Measurements from ENCODE around the gene NSRP1. TPM values are rescaled to one million over a fixed set of nuclear protein-coding genes. Genes with fewer than 3 reads are reported as not detected.

NSRP1 gene
- total RNA-seq, 2 experiments from 2014 or later, result 23.8 to 25.2 TPM

GRCh38 chr17:30212750-30213149, 96.1 kb downstream of the NSRP1 start:
- H3K27me3 ChIP-seq (ENCODE audit: control insufficient read depth in 1 of 2, insufficient read depth in 2 of 2, low read length in 2 of 2), result no peaks in the 10 kb centered on the region
- Mint-ChIP-seq H3K4me1 (ENCODE audit: low read depth) (no peaks in the 10 kb centered on the region), H3K36me3 (ENCODE audit: low read depth) (no peaks in the 10 kb centered on the region), H3K9me3 (no peaks in the 10 kb centered on the region), H3K27me3 (peaks cover 13% of the 10 kb centered on the region), H3K27ac (no peak overlapping the region), H3K4me3 (no peak overlapping the region)
- no peak for TF ChIP-seq CTCF (IDR thresholded peaks at IDR 0.05)
- POLR2A ChIA-PET, result no interaction called here
- H3K27ac ChIP-seq (ENCODE audit: low read depth in 1 of 2, low read length in 2 of 2), result no peak overlapping the region
- CTCF ChIA-PET, result no interaction called here
- no peaks in the 10 kb centered on the region for H3K4me1 ChIP-seq (ENCODE audit: insufficient read depth, low read length)
- no peaks in the 10 kb centered on the region for H3K36me3 ChIP-seq (ENCODE audit: insufficient read depth, low read length)
- DNase-seq (no peak), ATAC-seq (ENCODE audit: poor library complexity) (no peak)
- H3K9me3 ChIP-seq (ENCODE audit: control insufficient read depth in 1 of 2, insufficient read depth in 1 of 2, low read length in 2 of 2), result no peaks in the 10 kb centered on the region
- H3K4me3 ChIP-seq (ENCODE audit: low read length), result no peak overlapping the region
- intact Hi-C loops (cut with DNase I, micrococcal nuclease), result no loop called here

GRCh38 chr17:30217054-30217453, 100.4 kb downstream of the NSRP1 start:
- Histone ChIP-seq H3K36me3 (ENCODE audit: insufficient read depth, low read length) (no peaks in the 10 kb centered on the region), H3K27ac (ENCODE audit: low read depth in 1 of 2, low read length in 2 of 2) (no peak overlapping the region), H3K4me3 (ENCODE audit: low read length) (no peak overlapping the region), H3K27me3 (ENCODE audit: control insufficient read depth in 1 of 2, insufficient read depth in 2 of 2, low read length in 2 of 2) (no peaks in the 10 kb centered on the region), H3K4me1 (ENCODE audit: insufficient read depth, low read length) (no peaks in the 10 kb centered on the region), H3K9me3 (ENCODE audit: control insufficient read depth in 1 of 2, insufficient read depth in 1 of 2, low read length in 2 of 2) (no peaks in the 10 kb centered on the region)
- ChIA-PET POLR2A (no interaction called here), CTCF (no interaction called here)
- TF ChIP-seq CTCF (IDR thresholded peaks at IDR 0.05), result no peak
- ATAC-seq (ENCODE audit: poor library complexity) (no peak), DNase-seq (no peak)
- no peak overlapping the region for H3K27ac Mint-ChIP-seq
- no peaks in the 10 kb centered on the region for H3K4me1 Mint-ChIP-seq (ENCODE audit: low read depth)
- intact Hi-C loops (cut with DNase I, micrococcal nuclease), result no loop called here
- no peaks in the 10 kb centered on the region for H3K27me3 Mint-ChIP-seq
- no peak overlapping the region for H3K4me3 Mint-ChIP-seq
- no peaks in the 10 kb centered on the region for H3K36me3 Mint-ChIP-seq (ENCODE audit: low read depth)
- no peaks in the 10 kb centered on the region for H3K9me3 Mint-ChIP-seq

GRCh38 chr17:30217746-30218245, 101.2 kb downstream of the NSRP1 start:
- no peak for TF ChIP-seq CTCF (IDR thresholded peaks at IDR 0.05)
- ATAC-seq (ENCODE audit: poor library complexity) (no peak), DNase-seq (no peak)
- H3K36me3 ChIP-seq (ENCODE audit: insufficient read depth, low read length), result no peaks in the 10 kb centered on the region
- Mint-ChIP-seq H3K9me3 (no peaks in the 10 kb centered on the region), H3K4me3 (no peak overlapping the region), H3K36me3 (ENCODE audit: low read depth) (no peaks in the 10 kb centered on the region), H3K4me1 (ENCODE audit: low read depth) (no peaks in the 10 kb centered on the region), H3K27ac (no peak overlapping the region), H3K27me3 (no peaks in the 10 kb centered on the region)
- intact Hi-C loops (cut with DNase I, micrococcal nuclease), result no loop called here
- H3K4me3 ChIP-seq (ENCODE audit: low read length), result no peak overlapping the region
- no peaks in the 10 kb centered on the region for H3K4me1 ChIP-seq (ENCODE audit: insufficient read depth, low read length)
- H3K27ac ChIP-seq (ENCODE audit: low read depth in 1 of 2, low read length in 2 of 2), result no peak overlapping the region
- H3K27me3 ChIP-seq (ENCODE audit: control insufficient read depth in 1 of 2, insufficient read depth in 2 of 2, low read length in 2 of 2), result no peaks in the 10 kb centered on the region
- ChIA-PET POLR2A (no interaction called here), CTCF (no interaction called here)
- no peaks in the 10 kb centered on the region for H3K9me3 ChIP-seq (ENCODE audit: control insufficient read depth in 1 of 2, insufficient read depth in 1 of 2, low read length in 2 of 2)

Data from CD4-positive, alpha-beta T cell (primary cell).